Mammary epithelial cell (primary cell): ENCODE measurements around the gene CLEC3B.

Source experiments
- CTCF ChIP-seq, 2 donors: IDR thresholded peaks in 1 of 2; conservative IDR thresholded peaks in 1 of 2; 2 replicates each; pipeline ENCODE4 v1.5.1; 2011 to 2012; ENCODE audit warnings: inconsistent platforms in 2 of 2, low read length in 2 of 2, mild to moderate bottlenecking in 2 of 2, control low read depth in 1 of 2, low read depth in 1 of 2; ENCODE audit not compliant: insufficient read depth in 1 of 2; ENCODE audit errors: extremely low read depth in 1 of 2
- EZH2 ChIP-seq: IDR thresholded peaks from 2 replicates; pipeline ENCODE4 v1.6.1; 2012; ENCODE audit warnings: low read length, inconsistent platforms, borderline replicate concordance

DNA sequence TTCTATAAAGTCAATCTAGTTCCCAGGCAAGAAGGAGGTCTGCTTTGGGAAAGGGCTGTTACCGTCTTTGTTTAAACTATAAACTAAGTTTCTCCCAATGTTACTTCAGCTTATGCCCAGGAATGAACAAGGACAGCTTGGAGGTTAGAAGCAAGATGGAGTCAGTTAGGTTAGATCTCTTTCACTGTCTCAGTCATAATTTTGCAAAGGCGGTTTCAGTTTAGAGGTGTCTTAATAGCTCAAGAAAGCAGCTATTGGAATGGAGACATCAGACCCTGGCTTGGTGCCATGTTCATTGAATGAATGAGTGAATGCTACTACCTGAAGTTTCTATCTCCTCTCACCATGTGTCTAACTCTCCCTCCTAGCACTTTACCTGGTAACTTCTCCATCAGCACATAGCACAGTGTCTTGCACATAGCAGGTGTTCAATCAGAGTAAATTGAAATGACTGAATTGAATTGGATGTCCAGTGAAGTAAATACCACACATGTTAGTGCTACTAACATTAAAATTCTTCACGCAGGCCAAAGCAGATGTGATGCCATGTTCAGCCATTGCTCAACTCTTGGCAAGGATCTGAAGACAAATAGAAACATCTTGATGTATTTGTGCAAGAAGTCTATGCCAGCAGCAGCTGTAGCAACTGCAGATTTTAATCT lies 28.2 kb downstream of the CLEC3B start:
- TF ChIP-seq CTCF (conservative IDR thresholded peaks at IDR 0.05 in 1 of 2, IDR thresholded peaks at IDR 0.05 in 1 of 2; ENCODE audit: extremely low read depth in 1 of 2, insufficient read depth in 1 of 2, low read depth in 1 of 2, low read length in 2 of 2) (no peak), EZH2 (no peak)
